HG03108 (cell line): ENCODE results near the gene PLXNA4.

ENCODE experiments used
- ATAC-seq: cut with Tn5 transposase; IDR thresholded peaks from one replicate; pipeline ENCODE4 v1.9.1; 2021; ENCODE audit warnings: moderate library complexity; ENCODE audit not compliant: unreplicated experiment

Gene PLXNA4

GRCh38 chr7:132080967-132081668, 495.2 kb downstream of the PLXNA4 start:
- ATAC-seq = no peak

- no peak for ATAC-seq
Measured at GRCh38 chr7:132080467-132080866, 495.8 kb downstream of the PLXNA4 start.

DNA sequence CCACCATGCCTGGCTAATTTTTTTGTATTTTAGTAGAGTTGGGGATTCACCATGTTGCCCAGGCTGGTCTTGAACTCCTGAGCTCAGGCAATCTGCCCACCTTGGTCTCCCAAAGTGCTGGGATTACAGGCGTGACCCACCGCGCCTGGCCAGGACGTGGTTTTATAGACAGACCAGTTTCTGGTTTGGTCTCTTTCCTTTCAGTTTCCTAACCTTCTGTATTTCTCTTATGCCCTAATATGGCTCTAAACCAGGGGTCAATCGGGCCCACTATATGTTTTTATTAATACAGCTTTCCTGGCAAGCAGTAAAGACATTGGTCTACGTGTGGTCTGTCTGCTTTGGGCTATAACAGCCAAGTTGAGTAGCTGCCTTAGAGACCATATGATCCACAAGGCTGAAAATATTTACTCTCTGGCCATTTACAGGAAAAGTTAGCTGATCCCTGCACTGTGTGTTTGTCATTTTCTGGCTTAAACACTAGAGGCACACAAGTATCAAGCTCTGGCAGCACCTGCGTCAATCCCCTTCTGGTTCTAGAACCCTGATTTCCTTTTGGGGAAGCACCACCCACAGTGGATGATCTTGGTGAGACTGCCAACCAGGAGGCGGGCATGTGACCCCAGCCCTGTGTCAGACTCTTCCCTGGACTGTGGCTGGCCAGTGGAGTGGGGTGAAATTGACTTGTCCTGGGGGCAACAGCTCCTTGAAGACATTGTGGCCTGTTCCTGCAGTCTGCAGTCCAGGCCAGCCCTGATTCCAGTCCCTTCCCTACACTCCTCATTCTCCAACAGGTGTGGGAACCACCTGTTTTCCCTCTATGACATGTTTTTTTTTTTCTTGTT, 497.2 kb downstream of the PLXNA4 start:
- ATAC-seq = no peak

DNA sequence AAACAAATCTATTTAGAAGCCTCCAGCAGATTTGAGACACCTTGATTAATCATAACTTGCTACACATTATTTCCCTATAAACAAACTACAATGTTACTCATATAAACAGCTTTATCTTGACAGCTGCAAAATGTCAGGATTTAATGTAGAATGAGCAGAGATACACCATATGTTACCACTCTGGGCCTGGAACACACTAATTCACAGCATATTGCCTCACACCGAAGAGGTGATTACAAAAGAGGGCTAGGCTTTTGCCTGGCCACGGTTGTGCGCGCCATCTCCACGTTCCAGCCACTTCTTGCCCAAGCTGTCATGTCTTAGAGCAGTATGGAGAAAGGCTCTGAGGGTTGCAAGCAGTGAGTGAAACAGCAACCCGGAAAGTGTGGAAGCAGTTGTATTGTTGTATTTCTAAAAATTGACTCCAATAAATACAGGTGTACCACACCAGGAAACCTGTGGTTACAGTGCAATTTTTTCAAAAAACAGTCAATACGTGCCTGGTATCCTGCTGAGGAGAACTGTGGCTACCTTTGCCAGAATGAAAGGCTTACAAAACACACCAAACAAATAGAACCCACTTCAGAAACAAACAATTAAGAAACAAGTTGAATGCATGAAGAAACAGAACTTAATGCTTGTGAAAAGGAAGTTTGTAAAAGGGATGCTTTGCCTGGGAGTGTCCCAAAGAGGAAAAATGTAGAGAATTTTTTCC, 498.1 kb downstream of the PLXNA4 start:
- ATAC-seq = no peak

DNA sequence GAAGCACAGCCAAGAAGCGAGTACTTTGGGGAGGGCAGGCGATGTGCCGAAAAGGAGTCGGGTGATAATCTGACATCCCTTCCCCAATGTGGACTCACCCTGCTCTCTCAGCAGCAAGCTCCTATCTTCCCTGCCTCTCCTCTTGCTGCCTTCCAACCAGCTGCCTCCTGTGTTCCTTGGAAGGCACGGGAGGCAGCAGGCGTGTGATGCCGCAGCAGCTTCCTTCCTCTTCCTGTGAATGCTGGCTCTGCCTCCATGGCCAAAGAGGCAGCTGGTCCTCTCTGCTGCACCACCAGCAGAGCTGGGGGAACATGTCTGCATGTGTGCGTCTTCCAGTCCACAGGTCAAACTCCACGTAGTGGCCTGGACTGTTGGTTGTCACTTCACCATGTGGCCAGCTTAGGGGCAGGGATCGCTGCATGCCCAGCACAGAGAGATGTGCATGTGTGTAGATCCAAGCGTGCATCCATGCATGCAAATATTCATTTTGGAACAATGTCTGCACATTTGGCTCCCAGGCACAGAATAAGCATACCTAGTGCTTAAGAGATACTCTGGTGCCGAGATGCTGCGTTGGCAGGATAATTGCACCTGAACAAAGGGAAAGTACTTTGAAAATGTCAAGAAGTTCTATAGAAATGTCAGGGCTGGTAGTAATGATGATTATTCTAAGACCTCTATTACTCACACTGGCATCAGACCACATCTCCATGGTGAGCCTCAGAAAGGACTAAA, 499.8 kb downstream of the PLXNA4 start:
- no peak for ATAC-seq

DNA sequence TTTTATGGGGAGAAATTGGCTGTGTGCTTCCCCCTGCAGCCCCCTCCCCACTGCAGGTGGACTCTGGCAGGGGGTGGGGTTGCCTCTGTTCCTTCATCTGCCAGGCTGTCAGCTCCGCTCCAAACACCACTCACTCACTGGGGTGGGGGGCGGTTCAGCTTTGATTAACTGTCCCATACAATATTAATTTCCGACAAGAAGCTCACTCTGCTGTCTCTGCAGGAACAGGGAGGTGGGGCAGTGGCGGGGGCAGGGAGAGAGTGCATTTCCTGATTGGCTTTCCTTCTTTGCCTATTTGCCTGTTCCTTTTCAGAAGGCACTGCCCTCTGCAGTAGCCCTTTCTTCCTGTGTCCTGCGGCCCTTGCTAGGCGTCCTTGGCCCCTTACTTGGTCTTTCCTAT, 500.8 kb downstream of the PLXNA4 start:
- no peak for ATAC-seq

- ATAC-seq = no peak
Measured at GRCh38 chr7:132073920-132074589, 502.2 kb downstream of the PLXNA4 start.
